ENCODE measurements around the gene KLHL25.
"Not testable (repeated sequence)": the region's sequence is repeated elsewhere in the genome, so short reads cannot be mapped to it uniquely, and the experiment has no call there.

KLHL25 gene

DNA sequence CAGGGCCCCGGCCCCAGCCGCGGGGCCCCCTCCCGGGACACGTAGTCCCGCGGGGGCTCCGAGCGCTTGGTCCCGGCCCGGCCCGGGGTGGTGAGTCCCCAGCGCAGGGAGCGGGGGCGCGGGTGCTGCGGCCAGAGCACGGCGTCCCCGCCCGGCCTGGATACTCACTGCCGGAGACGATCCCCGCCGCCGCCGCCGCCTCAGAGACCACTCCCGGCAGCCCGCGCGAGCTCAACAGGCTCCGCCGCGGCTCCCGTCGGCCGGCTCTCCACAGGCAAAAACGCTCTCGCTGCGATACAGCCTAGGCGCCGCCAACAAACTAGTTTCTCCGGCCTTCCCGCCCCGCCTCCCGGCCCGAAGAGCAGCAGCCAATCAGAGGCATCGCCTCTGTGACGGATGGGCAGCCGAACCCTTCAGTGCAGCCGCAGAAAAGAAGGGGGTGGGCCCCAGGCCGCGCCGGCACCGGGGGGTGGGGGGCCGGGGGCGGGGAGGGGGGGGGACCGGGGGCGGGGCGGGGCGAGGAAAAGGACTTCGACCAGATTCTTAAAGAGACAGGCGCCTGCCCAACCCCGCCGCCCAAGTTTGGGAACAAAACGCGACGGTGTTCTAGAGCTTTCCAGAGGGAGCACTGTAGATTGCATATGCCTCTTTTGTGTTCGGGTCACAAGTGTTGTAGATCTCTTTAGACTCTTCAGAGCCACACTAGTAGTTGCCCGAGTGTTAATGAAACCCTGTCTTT, at the start of gene KLHL25:
Gene KLHL25, minus strand, starts transcription at position 328 of the 739 bp plus-strand sequence. CDS start 25,115 bp downstream, outside the sequence.
- DNase-seq: peak; percentile 96

DNA sequence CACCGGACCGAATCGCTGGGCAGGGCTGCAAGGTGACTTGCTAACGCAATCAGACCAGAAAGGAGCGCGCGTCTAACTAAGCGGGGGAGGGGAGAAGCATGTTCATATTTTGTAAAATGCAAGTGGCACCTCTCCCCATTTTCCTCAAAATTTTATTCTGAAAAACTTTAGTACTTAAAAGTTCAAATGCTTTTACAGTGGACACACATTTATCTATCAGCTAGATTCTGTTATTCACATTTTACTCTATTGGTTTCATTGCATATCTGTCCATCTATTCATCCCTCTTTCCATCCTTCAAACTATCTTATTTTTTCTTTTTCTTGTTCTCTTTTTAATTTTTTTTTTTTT, 46.1 kb upstream of the KLHL25 start:
- no peak for DNase-seq

- DNase-seq: peak; percentile 86
Measured at GRCh38 chr15:85840079-85840801, 45.5 kb upstream of the KLHL25 start.

DNA sequence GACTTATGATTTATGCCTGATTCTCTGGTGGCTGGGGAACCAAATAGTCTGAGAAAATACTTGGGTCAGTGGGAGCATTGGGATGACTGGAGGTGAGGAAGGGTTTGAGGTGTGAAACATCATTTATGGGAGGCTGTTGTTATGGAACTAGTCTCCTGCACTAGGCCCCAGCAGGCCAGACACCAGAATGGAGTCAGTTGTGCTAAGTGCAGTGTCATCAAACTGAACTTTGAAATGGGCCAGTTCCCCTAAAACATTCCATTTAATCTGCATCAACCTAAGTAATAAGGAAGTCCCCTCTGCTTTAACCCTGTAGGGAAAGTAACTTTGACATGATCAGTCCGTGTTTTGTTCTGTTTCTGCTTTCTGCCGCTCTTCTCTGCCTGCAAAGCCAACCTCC, 44.9 kb upstream of the KLHL25 start:
- DNase-seq: no peak

DNA sequence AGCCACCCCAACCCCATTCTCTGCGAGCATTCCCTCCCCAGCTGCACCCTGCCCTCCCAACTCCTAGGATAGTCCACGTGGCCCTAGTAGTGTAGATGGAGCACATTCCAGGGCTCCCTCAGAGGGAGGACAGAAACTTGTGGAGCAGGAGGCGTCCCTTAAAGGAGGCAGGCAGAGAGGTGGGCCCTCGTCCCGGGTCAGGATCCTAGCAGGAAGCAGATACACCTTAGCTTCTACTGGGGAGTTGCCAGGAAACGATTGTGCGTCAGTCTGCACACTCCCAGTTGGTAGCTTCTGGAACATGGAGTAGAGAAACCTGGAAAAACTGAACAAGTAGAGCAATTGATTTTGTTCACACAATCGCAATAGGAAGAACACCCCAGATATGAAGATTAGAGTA, 43.9 kb upstream of the KLHL25 start:
- DNase-seq: no peak

DNA sequence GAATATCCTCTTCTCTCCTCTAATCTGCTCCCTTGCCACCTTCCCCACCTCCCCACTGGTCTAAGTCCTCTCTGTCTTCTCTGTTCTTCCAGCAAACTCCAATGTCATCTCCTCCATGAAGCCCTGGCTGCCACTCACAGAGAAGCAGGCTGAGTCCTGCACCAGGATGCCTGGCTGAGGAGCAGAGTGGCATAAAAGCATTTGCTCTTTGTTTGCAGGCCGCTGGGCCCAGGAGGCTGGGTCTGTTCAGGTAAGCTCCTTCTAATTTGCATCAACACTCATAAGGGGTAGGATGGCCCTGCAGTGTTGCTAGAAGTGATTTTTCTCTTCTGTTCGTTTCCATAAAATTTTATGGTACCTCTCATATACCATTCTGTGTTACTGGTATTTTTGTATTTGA, 43.2 kb upstream of the KLHL25 start:
- DNase-seq: no peak

DNA sequence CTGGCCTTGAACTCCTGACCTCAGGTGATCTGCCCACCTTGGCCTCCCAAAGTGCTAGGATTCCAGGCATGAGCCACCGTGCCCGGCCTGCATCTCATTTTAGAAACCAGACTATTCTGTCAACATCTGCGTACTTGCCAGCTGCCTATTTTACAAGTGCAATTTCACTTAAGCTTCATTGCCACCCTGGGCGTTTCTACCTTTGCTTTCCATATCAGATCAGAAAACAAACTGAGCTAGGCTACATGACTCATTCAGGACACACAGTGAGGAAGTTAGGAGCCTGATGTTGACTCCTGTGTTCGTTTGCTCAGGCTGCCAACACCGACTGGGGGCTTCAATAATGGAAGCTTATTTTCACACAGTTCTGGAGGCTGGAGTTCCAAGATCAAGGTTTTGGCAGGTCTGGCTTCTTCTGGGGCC, 42.3 kb upstream of the KLHL25 start:
- no peak for DNase-seq

DNA sequence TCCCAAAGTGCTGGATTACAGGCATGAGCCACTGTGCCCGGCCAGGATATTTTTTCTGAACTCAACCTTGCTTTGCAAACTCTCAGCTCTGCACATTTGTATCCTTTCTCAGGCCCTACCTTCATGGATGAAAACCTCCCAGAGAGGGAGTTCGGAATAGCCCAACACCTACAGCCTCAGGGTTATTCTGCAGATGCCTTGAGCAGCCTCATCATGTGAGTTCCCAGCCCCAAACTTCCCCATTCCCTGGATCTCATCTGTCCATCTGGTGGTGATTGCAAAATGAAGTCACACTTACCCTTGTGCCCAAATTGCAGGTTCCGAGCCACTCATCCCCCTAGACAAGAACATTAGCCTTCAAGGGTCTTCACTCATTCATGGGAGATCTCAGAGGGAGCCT, 39.9 kb upstream of the KLHL25 start:
- DNase-seq: no peak

- DNase-seq: no peak
Measured at GRCh38 chr15:85832394-85832793, 37.7 kb upstream of the KLHL25 start.

GRCh38 chr15:85831415-85832113, 36.8 kb upstream of the KLHL25 start:
- peak; percentile 26 for DNase-seq

GRCh38 chr15:85829754-85830153, 35.0 kb upstream of the KLHL25 start:
- DNase-seq: not testable (repeated sequence)

- no peak for DNase-seq
Measured at GRCh38 chr15:85828874-85829273, 34.1 kb upstream of the KLHL25 start.

DNA sequence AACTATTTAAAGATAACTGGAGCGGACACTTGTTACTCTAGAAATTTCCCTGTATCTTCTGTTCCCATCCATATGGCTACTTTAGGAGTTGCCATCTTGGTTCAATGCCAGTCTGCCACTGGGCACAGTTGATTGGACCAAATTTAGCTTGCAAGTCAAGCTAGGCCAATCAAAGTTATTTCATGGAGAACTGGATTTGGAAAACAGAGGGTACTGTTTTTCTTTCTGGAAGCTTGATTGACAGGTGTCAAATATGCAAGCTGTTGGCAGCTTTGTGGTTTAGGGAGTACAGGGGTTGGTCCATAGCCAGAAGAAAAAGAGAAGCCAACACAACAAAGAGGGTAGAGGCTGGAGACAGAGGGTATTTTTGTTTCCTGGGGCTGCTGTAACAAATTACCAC, 33.4 kb upstream of the KLHL25 start:
- DNase-seq: no peak

- DNase-seq: no peak
Measured at GRCh38 chr15:85826756-85827515, 32.2 kb upstream of the KLHL25 start.

DNA sequence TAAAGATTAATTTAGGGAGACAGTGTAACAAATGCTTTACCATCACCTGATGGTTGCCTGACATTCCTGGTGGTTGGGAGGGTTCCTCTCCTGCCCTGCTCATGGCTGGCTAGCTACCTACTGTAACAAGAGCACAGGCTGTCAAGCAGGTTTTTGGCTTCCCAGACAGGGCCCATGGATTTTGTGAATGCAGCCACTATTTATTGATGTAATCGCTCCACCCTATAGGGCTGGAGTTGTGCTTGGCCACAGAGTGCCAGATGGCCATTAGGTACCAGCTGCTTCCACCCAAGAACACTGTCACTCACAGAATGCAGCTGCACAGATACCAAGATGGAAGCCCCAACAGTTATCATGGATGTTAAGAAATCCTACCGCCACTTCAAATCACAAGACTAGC, 31.0 kb upstream of the KLHL25 start:
- DNase-seq: no peak

- DNase-seq: no peak
Measured at GRCh38 chr15:85825118-85825517, 30.4 kb upstream of the KLHL25 start.

DNA sequence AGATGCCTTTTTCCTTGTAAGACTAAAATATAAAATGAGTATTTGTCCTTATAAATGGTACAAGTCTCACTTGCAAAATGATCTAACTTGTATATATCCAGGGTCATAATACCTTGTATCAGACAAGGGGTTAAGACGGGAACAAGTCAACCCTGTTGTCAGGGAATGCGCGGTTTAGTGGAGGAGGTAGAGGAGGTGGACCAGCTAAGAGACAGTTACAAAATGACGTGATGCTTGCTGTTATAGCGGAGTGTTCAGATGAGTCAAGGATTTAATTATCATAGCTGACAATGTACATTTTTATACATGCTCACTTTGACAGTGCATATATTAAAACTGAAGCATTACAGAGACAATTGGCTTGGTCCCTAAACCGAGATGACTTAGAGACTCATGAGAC, 26.8 kb upstream of the KLHL25 start:
- DNase-seq: no peak

DNA sequence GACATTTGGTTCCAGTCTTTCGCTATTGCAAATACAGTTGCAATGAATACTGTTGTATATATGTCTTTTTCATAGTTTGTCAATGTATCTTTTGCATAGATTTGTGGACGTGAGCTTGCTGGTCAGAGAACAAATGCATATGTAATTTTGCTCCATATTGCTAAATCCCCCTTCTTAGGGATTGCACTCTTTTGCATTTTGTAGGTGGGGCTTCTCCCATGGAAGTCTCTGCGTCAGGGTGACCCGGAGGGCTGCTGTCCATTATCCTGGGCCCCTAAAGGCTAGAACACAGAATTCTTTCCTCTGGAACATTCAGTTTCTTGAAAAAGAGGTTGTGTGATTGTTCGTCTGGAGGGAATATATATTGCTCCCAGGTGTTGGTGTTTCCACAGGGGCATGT, 25.2 kb upstream of the KLHL25 start:
- DNase-seq: no peak

- no peak for DNase-seq
Measured at GRCh38 chr15:85813234-85813633, 18.5 kb upstream of the KLHL25 start.

- no peak for DNase-seq
Measured at GRCh38 chr15:85810075-85810474, 15.3 kb upstream of the KLHL25 start.

DNA sequence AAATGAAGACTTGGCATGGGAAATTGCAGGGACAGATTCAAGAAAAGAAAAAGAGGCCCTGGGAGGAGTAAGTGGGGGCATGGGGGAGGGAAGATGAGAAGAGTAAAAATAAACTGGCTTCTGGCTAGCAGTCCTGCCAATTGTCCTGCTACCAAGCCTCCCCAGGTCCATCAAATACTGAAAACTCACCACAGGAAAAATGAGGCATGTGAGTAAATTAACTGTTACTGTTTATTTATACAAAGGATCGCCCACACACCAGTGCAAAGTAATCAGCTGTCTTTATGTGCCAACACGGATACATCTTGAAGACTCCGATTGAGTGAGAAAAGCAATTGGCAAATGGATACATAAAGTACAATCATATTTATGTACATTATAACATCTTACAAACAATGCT, 10.7 kb upstream of the KLHL25 start:
- no peak for DNase-seq

GRCh38 chr15:85804481-85805170, 9.9 kb upstream of the KLHL25 start:
- no peak for DNase-seq

DNA sequence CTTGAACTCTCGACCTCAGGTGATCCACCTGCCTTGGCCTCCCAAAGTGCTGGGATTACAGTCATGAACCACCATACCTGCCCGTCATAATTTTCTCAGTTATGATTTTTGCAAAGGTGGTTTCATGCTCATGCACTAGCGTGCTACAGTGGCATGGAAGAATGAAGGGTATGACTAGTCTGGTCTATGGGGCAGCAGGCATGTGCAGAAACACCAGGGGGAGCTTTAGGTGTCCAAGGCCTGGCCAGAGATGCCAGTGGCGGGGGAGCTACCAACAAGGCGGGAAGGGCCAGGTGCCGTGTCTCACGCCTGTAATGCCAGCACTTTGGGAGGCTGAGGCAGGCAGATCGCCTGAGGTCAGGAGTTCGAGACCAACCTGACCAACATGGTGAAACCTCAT, 7.9 kb upstream of the KLHL25 start:
- not testable (repeated sequence) for DNase-seq

Measured in activated CD4-positive, alpha-beta T cell treated with anti-CD3 and anti-CD28 coated beads, Interleukin-10, Interleukin-2, amounts not matched to agents 100 ng/mL and 50 ng/mL, durations not matched to agents 16 hours and 8 hours (primary cell).